ENCODE measurements around the gene NELFB.

DNA sequence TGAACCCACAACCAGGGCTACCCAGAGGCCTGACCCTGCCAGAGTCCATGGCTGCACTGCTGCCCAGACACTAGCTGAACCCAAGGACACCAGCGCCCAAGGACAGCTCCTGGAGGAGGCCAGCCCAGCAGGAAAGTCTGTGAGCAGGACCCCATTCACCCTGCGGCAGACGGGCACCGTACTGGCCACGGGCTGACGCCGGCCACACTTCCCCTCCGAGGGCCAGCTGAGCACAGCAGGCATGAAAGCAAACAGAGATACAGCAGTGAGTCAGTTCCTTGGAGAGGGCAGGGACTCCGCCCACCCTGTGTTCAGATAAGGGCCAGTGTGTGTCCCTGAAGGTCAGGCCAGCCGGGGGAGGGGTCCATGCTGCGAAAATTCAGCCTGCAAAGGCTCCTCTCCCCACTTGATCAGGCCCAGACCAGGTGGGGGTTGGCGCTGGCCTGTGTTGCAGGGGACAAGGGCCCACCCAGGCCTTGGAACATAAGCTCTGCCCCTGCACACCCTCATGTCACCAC is 36.3 kb upstream of the NELFB start:
- TF ChIP-seq ZFP30 (CRISPR knock-in tag; IDR thresholded peaks at IDR 0.05), result no peak
- no peak for TF ChIP-seq ZC3H10 (CRISPR knock-in tag; IDR thresholded peaks at IDR 0.05)
- no peak for TF ChIP-seq PPARA (CRISPR knock-in tag; IDR thresholded peaks at IDR 0.05; ENCODE audit: borderline replicate concordance)
